Endothelial cell of umbilical vein (primary cell): ENCODE measurements around the gene SDHB.

Source experiments
- EZH2 ChIP-seq: IDR thresholded peaks from 2 replicates; pipeline ENCODE4 v1.6.1; 2012; ENCODE audit warnings: borderline replicate concordance, low read depth, mild to moderate bottlenecking, moderate library complexity, low read length, inconsistent platforms; ENCODE audit not compliant: severe bottlenecking
- FOS ChIP-seq: IDR thresholded peaks from 2 replicates; pipeline ENCODE4 v1.6.1; 2011; ENCODE audit warnings: mild to moderate bottlenecking, low read length, moderate library complexity, borderline replicate concordance; ENCODE audit not compliant: insufficient read depth
- MYC ChIP-seq: IDR thresholded peaks from one replicate; pipeline ENCODE4 v1.6.1; 2011; ENCODE audit warnings: mild to moderate bottlenecking, low read depth, low read length
- POLR2A ChIP-seq: IDR thresholded peaks from 2 replicates; pipeline ENCODE4 v1.6.1; 2012; ENCODE audit warnings: low read depth, mild to moderate bottlenecking, control low read depth, low read length
- POLR2AphosphoS5 ChIP-seq: IDR thresholded peaks from 2 replicates; pipeline ENCODE4 v1.6.1; 2012; ENCODE audit warnings: low read depth, mild to moderate bottlenecking, control low read depth, low read length, moderate library complexity; ENCODE audit not compliant: insufficient read depth
- TF ChIP-seq, protein P1 (sequence below), 2 donors: IDR thresholded peaks; 1 replicate in 1 of 2; 2 replicates in 1 of 2; pipeline ENCODE4 v1.5.1; 2011; ENCODE audit warnings: low read length in 2 of 2, mild to moderate bottlenecking in 2 of 2, moderate library complexity in 2 of 2, control low read depth in 1 of 2, inconsistent platforms in 1 of 2, low read depth in 1 of 2; ENCODE audit not compliant: insufficient read depth in 1 of 2; ENCODE audit errors: extremely low read depth in 1 of 2
- TF ChIP-seq, protein P2 (sequence below): IDR thresholded peaks from 2 replicates; pipeline ENCODE4 v1.6.1; 2011; ENCODE audit not compliant: insufficient read depth, insufficient read length

GRCh38 chr1:17099616-17100340 is 45.9 kb upstream of the SDHB start:
- TF ChIP-seq POLR2AphosphoS5 (no peak), POLR2A (no peak), EZH2 (no peak), FOS (no peak), MYC (no peak)
- TF ChIP-seq, protein P1, sequence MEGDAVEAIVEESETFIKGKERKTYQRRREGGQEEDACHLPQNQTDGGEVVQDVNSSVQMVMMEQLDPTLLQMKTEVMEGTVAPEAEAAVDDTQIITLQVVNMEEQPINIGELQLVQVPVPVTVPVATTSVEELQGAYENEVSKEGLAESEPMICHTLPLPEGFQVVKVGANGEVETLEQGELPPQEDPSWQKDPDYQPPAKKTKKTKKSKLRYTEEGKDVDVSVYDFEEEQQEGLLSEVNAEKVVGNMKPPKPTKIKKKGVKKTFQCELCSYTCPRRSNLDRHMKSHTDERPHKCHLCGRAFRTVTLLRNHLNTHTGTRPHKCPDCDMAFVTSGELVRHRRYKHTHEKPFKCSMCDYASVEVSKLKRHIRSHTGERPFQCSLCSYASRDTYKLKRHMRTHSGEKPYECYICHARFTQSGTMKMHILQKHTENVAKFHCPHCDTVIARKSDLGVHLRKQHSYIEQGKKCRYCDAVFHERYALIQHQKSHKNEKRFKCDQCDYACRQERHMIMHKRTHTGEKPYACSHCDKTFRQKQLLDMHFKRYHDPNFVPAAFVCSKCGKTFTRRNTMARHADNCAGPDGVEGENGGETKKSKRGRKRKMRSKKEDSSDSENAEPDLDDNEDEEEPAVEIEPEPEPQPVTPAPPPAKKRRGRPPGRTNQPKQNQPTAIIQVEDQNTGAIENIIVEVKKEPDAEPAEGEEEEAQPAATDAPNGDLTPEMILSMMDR (IDR thresholded peaks at IDR 0.05; ENCODE audit: extremely low read depth in 1 of 2, insufficient read depth in 1 of 2, low read depth in 1 of 2, low read length in 2 of 2), result no peak
- TF ChIP-seq, protein P2, sequence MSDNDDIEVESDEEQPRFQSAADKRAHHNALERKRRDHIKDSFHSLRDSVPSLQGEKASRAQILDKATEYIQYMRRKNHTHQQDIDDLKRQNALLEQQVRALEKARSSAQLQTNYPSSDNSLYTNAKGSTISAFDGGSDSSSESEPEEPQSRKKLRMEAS, result no peak
